ENCODE data around the gene BCR.

Gene BCR

GRCh38 chr22:23218053-23218866 lies 38.0 kb downstream of the BCR start:
- DNase-seq (ENCODE audit: low read depth): no peak

GRCh38 chr22:23218867-23219251 lies 38.5 kb downstream of the BCR start:
- DNase-seq (ENCODE audit: low read depth): no peak

GRCh38 chr22:23219317-23219716 lies 39.0 kb downstream of the BCR start:
- no peak for DNase-seq (ENCODE audit: low read depth)

GRCh38 chr22:23219822-23220484 lies 39.6 kb downstream of the BCR start:
- peak; percentile 25 for DNase-seq (ENCODE audit: low read depth)

GRCh38 chr22:23220485-23221350 lies 40.4 kb downstream of the BCR start:
- DNase-seq (ENCODE audit: low read depth): no peak

- no peak for DNase-seq (ENCODE audit: low read depth)
Observed at GRCh38 chr22:23221351-23221804, 41.1 kb downstream of the BCR start.

GRCh38 chr22:23222033-23222792 lies 41.9 kb downstream of the BCR start:
- no peak for DNase-seq (ENCODE audit: low read depth)

GRCh38 chr22:23222793-23223568 lies 42.7 kb downstream of the BCR start:
- no peak for DNase-seq (ENCODE audit: low read depth)

- DNase-seq (ENCODE audit: low read depth): no peak
Observed at GRCh38 chr22:23223569-23224317, 43.4 kb downstream of the BCR start.

- no peak for DNase-seq (ENCODE audit: low read depth)
Observed at GRCh38 chr22:23224846-23225245, 44.5 kb downstream of the BCR start.

GRCh38 chr22:23225337-23225723 lies 45.0 kb downstream of the BCR start:
- no peak for DNase-seq (ENCODE audit: low read depth)

- DNase-seq (ENCODE audit: low read depth): no peak
Observed at GRCh38 chr22:23225724-23226496, 45.6 kb downstream of the BCR start.

GRCh38 chr22:23226497-23226850 lies 46.2 kb downstream of the BCR start:
- no peak for DNase-seq (ENCODE audit: low read depth)

- no peak for DNase-seq (ENCODE audit: low read depth)
Observed at GRCh38 chr22:23227380-23227779, 47.1 kb downstream of the BCR start.

- DNase-seq (ENCODE audit: low read depth): no peak
Observed at GRCh38 chr22:23228503-23228902, 48.2 kb downstream of the BCR start.

- DNase-seq (ENCODE audit: low read depth): no peak
Observed at GRCh38 chr22:23229646-23230045, 49.3 kb downstream of the BCR start.

- no peak for DNase-seq (ENCODE audit: low read depth)
Observed at GRCh38 chr22:23230348-23231068, 50.2 kb downstream of the BCR start.

GRCh38 chr22:23231471-23232093 lies 51.3 kb downstream of the BCR start:
- no peak for DNase-seq (ENCODE audit: low read depth)

All from stimulated activated CD8-positive, alpha-beta memory T cell treated with anti-CD3 and anti-CD28 coated beads, Interleukin-15, amount 100 ng/mL, for 24 hours (primary cell).